Thoracic aorta (tissue), 2 donors: ENCODE data around the gene CAPN5. TPM values are rescaled to one million over a fixed set of nuclear protein-coding genes. Genes with fewer than 3 reads are reported as not detected.

ENCODE experiments used
- ATAC-seq: fragments of 150-250 bp; one replicate; pipeline ENCODE4 v1.8.0; 2017; ENCODE audit warnings: low read depth; ENCODE audit not compliant: insufficient number of reproducible peaks, low FRiP score
- DNase-seq: peaks from one replicate; pipeline ENCODE4 v3.0.0-alpha.2; 2020; ENCODE audit warnings: low spot score
- H3K27ac ChIP-seq, 2 donors: fragments of 200-600 bp; sonication (generic); 1 replicate in 1 of 2; 2 replicates in 1 of 2; pipeline ENCODE4 v1.5.1; 2016; ENCODE audit warnings: mild to moderate bottlenecking in 2 of 2, moderate library complexity in 2 of 2
- H3K27me3 ChIP-seq: fragments of 200-600 bp; sonication (generic); replicated peaks from 2 replicates; pipeline ENCODE4 v1.6.0; 2016; ENCODE audit warnings: mild to moderate bottlenecking; ENCODE audit not compliant: insufficient read depth
- H3K36me3 ChIP-seq: fragments of 200-600 bp; sonication (generic); one replicate; pipeline ENCODE4 v1.5.1; 2016
- H3K4me1 ChIP-seq, 2 donors: fragments of 200-600 bp; sonication (generic); 1 replicate in 1 of 2; 2 replicates in 1 of 2; pipeline versions ENCODE4 v1.5.1 to v1.6.0; 2016; ENCODE audit warnings: low read depth in 2 of 2, mild to moderate bottlenecking in 1 of 2; ENCODE audit not compliant: control insufficient read depth in 1 of 2
- H3K4me3 ChIP-seq: fragments of 200-600 bp; sonication (generic); 2 replicates; pipeline ENCODE4 v1.5.1; 2016; ENCODE audit warnings: mild to moderate bottlenecking
- H3K9me3 ChIP-seq: fragments of 200-600 bp; sonication (generic); 2 replicates; pipeline ENCODE4 v1.5.1; 2016
- total RNA-seq, 2 donors: library from RNA; depleted of rRNA; stranded (reverse); fragments of >200 nt; gene quantifications; one replicate each; pipeline versions ENCODE4 v1.1.0 to v1.2.3, GENCODE V29; 2016
- TF ChIP-seq, protein P1 (sequence below): fragments of 200-600 bp; sonication (generic); IDR thresholded peaks from one replicate; pipeline ENCODE4 v1.5.1; 2019; ENCODE audit warnings: antibody characterized with exemption

CAPN5 gene
- total RNA-seq, 2 donors from 2014 or later, result 9.5 to 20.8 TPM

DNA sequence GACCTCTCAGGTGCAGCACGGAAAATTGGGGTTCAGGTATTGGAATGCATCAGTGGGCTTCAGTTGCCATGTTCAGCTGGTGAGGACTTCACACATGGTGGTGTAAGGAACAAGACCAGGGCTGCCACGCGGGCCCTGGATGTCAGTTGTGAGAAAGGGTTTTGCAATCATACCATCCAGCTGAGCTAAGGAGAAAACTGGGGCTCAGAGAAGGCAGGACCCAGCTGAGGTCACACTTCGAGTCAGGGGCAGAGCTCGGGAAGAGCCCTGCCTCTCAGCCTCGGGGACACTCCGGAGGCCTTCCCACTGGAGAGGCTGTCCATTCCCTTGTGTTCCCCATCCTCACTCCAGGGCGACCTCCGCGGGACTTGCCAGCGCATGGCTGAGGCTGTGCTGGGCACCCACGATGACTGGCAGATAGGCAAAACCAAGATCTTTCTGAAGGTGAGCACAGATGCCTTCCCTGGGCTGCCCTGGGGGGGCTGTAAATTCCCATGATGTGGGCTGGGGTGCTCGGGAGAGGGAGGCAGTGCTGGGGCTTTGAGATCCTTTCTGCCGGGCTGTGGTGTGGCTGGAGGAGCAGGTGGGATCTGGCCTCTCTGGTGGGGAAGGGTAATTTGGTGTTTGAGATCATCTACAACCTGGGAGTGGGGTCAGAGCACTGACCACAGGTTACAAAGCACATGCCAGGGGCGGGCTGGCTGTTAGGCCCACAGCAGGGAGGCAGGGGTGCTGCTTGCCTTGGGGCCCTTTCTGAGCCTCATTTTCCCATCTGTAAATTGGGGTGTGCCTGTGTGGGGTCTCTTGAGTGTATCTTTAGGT is 108.5 kb downstream of the CAPN5 start:
- DNase-seq, result no peak

More for the DNA sequence above, 108.5 kb downstream of the CAPN5 start:
- H3K36me3 ChIP-seq, result no peaks in the 10 kb centered on the region
- no peaks in the 10 kb centered on the region for H3K4me1 ChIP-seq
- peak overlapping the region; percentile 50 for H3K4me3 ChIP-seq
- TF ChIP-seq, protein P1, sequence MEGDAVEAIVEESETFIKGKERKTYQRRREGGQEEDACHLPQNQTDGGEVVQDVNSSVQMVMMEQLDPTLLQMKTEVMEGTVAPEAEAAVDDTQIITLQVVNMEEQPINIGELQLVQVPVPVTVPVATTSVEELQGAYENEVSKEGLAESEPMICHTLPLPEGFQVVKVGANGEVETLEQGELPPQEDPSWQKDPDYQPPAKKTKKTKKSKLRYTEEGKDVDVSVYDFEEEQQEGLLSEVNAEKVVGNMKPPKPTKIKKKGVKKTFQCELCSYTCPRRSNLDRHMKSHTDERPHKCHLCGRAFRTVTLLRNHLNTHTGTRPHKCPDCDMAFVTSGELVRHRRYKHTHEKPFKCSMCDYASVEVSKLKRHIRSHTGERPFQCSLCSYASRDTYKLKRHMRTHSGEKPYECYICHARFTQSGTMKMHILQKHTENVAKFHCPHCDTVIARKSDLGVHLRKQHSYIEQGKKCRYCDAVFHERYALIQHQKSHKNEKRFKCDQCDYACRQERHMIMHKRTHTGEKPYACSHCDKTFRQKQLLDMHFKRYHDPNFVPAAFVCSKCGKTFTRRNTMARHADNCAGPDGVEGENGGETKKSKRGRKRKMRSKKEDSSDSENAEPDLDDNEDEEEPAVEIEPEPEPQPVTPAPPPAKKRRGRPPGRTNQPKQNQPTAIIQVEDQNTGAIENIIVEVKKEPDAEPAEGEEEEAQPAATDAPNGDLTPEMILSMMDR, result no peak
- H3K27me3 ChIP-seq, result no peaks in the 10 kb centered on the region
- no peak overlapping the region for H3K27ac ChIP-seq
- ATAC-seq, result no peak
- H3K9me3 ChIP-seq, result no peaks in the 10 kb centered on the region

Other genes with a start within 250 kb of the CAPN5 start
- 10 to 100 TPM in 1 of 2 donors, 1 to 10 TPM in 1; 7.0 to 24.7 TPM for gene ACER3, start 206.1 kb upstream of the CAPN5 start, total RNA-seq
- 1 to 10 TPM in 1 of 2 donors, not detected in 1; 1.4 TPM for gene B3GNT6, start 32.6 kb upstream of the CAPN5 start, total RNA-seq
- gene OMP, start 35.9 kb downstream of the CAPN5 start, total RNA-seq, result not detected
- gene MYO7A, start 61.3 kb downstream of the CAPN5 start, total RNA-seq, result 10 to 100 TPM; 15.2 to 22.7 TPM
- gene GDPD4, start 234.7 kb downstream of the CAPN5 start, total RNA-seq, result not detected